ENCODE measurements around the gene COMMD2.

Gene COMMD2

DNA sequence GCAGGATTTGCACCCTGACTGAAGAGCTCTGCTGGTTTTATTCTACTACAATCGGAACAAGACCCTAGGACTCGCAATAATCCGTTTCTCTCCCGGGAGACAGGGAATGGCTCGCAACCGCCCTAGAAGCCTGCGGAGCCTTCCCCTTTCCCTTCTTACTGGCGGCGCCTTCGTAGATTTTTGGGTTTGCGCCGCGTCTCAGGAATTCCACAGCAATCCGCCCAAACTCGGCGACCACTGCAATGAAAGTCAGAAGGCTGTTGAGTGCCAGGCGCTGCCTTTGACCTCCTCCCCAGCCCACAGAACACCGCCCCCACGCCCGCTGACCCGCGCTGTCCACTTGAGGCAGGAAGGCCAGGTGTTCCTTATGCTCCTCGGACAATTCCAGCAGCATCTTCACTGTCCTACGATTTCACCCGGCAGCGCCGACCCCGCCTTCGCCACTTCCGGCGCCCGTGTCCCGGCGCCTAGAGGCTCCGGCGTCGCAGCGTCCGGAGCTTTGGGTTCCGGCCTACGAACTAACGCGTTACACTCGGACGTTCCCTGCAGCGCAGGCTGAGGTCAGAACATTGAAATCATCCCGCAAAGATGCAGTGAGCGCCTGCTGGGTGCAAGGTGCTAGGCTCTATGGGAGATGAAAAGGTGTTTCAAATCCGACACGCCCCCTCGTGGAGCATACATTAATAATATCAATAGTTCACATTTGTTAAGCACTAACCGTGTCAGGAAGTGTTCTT is at the start of gene COMMD2:
COMMD2 (minus strand) TSS at position 439 of the 737 bp plus-strand sequence; CDS start at position 394, 45 bp downstream.
- peak; percentile 91 for DNase-seq

DNA sequence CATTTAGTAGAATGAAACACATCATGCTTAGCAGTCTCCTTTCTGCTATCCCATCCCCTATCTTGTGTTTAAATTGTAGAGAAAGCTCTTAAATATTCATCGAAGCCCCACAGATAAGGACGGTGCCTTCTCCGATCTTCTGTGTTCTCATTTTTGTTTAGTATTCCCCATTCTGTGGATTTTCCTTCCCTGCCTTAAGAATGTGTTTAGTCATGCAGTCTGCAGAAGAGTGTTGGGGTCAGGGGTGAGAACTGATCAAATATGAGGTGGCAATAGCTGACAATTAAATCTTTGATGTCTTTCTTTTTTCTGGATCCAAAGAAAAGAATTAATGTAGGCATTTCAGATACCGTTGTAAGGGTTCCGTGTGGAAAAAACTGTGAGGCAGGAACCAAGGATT is 49.4 kb upstream of the COMMD2 start:
- no peak for DNase-seq

DNA sequence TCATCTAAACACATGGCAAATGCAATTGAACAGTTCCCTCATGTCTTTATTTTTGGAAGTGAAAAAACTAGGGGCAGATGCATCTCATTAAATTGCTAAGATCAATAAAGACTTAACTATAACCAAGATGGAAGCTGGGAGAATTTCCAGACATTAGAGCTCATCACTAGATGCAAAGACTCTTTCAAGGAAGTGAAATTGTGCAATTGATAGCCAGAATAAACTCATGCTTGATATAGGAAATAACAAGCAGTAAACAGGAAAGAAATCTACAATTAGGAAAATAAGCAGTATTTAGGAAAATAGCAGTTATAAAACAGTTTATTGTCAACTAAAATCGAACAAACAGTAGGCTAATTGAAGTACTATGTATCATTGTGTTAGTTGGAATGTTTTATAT is 48.9 kb upstream of the COMMD2 start:
- DNase-seq, result no peak

DNA sequence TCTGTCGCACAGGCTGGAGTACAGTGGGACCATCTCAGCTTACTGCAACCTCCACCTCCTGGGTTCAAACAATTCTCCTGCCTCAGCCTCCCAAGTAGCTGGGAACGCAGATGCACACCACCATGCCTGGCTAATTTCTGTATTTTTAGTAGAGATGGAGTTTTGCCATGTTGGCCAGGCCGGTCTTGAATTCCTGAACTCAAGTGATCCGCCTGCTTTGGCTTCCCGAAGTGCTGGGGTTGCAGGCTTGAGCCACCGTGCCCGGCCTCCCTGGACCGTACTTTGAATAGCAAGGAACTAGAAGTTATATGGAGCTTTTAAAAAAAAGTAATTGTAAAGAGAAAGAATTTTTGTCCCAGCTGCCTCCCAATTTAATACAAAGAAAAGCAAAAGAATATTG is 48.4 kb upstream of the COMMD2 start:
- no peak for DNase-seq

DNA sequence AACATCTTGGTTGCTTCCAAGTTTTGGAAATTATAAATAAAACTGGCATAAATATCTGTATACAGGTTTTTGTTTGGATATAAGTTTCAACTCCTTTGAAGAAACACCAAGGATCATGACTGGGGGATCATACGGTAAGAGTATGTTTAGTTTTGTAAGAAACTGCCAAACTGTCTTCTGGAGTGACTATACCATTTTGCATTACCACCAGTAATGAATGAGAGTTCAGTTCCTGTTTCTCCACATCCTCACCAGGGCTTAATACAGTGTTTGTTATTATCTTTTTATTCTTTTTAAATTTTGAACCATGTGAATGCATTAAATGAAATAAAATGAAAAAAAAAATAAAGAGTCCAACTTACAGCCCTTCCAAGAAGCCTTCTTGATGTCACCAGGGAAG is 43.7 kb upstream of the COMMD2 start:
- DNase-seq, result no peak

DNA sequence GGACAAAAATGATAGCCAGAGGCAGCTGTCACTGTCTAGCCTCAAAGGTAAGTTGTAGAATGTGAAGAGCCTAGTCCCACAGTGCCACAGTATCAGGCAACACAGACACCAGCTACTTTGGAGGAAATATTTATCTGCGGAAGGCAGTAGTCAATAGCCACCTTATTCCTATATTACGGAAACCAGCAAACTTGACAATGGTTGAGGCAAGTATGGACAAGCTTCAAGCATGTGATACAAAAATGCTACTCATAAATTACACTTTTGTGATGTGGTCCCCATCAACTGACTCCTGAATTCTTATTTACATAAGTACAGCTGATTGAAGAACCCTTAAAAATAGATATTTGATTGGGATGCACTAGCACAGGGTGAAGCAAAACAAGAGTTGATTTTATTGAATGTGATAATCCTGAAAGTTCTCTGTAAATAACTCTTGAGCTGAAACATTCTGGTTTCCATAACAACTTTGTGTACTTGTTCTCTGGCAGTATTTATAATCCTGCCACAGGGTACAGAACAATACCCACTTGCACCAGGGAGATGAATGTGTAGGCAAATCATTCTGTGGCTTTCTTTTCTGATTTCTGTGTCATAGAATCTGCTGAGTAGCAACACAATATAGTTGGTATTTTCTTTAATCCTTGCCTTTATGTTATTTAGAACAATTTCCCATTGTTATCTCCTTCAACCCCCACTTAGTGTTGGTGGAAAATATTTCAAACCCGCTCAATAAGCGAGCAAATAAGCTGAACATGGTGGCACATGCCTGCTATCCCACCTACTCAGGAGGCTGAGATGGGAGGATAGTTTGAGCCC is 40.4 kb upstream of the COMMD2 start, which contains the start of gene ANKUB1:
ANKUB1 (minus strand) TSS at position 103 of the 819 bp plus-strand sequence. CDS start 188 bp downstream, outside the sequence.
- no peak for DNase-seq

DNA sequence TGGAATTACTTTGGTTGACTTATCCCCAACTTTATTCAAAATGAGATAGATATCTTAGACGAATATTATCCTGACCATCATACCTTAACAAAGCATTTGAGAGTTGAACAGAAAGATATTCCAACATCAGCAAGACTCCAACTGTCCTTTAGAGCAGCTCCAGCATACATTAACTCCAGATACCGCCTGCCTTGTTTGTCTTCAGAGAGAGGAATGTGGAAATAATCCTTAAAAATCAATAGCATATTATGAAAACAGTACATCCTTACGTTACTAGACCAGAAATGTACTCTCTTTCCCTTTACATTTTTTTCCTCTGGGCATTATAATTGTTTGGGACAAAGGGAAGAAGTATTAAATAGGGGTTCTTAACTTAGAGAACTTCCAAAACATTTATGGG is 38.4 kb upstream of the COMMD2 start:
- DNase-seq, result no peak

DNA sequence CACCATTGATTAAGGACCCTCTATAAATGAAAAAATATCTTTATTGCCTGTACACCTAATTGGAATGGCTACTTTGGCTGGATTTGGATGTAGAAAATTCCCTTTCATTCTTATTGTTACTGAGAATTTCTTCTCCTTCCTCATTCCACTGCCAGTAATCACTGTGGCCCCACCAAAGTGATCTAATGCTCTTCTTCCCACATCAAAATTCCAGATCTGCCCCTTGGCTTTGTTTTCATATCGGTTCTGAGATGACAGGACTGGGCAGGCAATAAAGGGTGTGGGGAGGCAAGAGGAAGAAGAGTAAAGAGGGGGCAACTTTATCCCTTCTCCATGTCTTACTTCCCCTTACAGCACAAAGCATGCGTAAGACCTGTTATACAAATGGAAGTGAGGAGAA is 38.0 kb upstream of the COMMD2 start:
- DNase-seq, result no peak

DNA sequence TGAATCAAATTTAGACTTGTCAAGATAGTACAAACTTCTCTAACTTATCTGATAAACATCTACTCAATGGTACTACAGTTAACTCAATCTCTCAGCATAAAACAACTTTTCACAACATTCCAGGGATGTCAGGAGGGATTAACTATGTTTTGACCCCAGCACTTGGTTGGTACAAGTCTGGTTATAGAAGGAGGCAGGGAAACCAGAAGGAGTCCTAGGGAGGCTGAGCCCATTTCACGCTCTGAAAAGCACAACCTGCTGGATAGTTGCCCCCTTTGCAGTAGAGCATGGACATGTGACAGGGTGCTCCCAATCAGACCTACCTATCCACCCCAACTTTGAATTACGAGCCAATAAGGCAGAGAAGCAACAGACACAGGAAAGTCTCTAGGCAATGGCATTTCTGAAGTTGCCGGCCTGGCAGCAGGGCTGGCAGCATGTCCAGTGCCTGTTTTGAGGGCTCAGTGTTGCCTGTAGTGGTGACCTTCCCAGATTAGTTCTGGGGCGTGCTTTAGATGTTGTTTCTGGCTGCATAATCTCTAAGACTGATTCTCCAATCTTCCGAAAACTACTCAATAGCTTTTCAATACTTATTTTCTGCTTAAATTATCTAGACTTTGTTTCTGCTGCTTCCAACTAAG is 31.9 kb upstream of the COMMD2 start:
- no peak for DNase-seq

DNA sequence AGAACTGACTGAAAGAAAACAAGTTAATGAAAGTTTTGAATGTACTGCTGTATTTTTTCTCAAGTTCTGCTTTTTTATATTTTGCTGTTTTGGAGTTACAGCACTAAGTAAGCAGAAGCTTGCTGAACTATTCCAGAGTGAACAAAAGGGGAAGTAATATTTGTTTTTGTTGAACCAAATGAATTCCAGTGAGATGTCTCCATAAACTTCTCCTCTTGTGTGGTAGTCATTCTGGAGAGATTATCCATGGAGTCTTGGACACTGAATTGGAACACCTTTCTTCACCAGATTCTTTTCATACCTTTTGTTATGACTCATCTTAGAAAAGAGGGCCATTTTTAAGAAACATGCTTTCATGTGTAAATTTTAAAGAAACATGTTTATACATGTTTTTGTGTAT is 31.3 kb upstream of the COMMD2 start:
- no peak for DNase-seq

DNA sequence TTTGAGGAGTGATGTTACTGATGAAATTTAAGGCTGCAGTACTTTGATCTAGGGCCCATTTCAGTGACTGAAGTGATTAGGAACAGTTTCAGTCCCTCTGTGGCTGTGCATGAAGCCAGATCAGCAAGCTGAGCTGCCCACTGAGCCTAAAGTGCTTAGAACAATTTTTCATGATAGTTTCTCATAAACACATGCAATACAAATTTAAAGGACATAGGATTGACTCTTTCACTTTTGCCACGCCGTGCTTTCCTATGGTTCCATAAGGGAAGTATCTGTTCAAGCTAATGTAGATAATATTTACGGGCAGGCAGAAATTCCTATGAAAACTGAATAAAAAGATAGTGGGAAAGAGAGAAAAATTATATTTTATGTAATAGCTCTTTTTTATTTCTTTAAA is 29.5 kb upstream of the COMMD2 start:
- no peak for DNase-seq

DNA sequence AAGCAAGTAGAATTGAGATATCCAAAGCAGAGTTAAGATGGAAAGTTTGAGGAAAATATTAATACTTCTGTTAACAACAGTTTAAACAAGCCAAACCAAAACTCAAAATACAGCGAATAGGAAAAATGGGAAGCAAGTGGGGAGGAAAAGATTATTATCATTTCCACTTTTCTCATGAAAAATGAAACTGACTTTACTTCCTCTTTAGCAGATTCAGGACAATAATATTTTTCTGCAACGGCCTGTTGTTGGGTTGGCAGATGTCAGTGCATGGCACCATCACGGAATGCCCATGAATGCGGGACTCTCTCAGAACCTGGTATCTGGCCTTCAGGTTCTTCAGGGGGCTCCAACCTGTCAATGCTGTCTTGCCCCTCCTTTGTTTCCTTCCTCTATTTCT is 28.9 kb upstream of the COMMD2 start:
- DNase-seq, result no peak

DNA sequence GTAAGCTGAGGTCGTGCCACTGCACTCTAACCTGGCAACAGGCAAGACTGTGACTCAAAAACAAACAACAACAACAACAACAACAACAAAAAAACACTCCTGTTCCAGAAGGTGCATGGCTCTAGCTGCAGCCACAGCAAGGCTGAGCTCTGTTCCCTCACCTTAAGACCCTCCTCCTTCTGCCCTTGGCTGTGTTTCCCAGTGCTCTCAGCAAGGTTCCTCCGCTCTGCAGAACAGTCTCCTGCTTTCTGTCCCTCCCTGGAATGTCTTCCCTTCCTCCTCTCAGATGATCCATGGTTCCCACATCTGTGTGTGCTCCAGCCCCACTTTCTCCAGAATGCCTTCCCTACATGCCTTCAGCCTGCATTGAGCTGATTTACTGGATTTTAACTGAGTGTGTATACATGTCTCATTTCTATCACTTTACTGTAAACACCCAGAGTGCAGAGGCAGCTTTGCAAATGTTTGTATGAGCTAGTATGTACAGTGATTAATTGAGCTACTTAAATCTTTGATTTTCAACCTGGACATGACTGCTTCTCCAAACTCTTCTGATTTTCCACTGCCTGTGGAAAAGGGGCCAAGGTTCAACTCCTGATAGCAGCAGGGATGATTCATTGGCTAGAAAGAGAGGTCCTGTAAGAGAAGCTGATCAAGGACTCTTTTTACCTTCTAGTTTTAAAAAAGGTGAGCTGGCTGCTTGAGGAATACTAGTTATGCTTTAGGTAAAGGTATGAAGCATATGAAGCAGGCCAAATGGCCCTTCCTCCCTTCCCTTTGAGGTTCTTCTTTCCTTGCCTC is 25.3 kb upstream of the COMMD2 start:
- no peak for DNase-seq

DNA sequence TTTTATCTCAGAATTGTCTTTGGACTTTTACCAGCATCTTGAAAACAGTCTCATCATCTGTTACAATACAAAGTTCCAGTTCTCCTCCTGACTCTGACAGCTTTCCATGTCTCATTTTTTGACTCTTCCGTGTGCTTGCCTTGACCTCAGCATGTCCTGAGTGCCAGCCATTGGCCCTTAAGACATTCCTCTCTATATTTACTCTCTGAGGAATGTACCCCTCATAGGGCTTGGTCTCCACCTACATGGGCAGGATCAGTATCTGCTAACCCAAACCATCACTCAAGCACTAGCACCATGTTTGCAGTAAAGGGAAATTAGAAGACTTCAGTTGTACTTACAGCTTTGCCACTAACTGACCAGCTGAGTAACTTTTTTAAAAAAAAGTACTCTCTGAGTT is 23.9 kb upstream of the COMMD2 start:
- no peak for DNase-seq

DNA sequence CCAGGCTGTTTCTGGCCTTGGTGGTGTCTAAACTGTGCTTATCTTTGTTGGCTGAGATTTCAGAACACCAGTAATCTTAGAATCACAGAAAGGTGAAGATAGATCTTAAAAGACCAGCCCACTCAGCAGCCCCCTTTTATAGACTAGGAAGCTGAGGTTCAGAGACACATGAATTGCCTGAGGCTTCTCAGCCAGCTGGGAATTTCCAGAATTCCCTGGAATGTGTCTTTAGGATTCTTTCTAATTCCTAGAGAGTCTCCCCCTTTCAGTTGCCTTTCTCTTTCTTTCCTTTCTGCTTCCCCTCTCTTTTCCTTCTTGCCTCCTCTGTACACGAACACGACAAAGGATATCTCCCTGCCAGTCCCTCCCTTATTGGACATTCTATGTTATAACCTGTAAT is 20.6 kb upstream of the COMMD2 start:
- DNase-seq, result no peak

DNA sequence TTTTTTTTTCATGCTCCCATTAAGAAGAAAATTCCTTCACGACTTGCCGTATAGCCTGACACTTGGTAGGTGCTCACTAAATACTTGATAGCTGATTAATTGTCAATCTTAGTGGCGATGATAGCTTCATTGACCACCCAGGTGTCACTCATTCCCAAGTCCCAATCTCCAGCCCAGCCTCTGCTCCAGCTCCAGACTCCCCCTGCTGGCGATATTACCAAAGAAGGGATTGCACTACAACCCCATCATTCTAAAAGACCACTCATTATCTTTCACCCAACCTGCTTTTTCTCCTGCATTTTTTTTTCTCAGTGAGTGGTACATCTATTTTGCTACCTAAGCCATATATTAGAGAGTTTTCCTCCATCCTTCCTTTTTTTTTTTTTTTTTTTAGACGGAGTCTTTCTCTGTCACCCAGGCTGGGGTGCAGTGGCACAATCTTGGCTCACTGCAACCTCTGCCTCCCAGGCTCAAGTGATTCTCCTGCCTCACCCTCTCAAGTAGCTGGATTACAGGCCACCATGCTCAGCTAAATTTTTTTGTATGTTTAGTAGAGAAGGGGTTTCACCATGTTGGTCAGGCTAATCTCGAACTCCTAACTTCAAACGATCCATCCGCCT is 19.5 kb upstream of the COMMD2 start:
- peak; percentile 63 for DNase-seq

DNA sequence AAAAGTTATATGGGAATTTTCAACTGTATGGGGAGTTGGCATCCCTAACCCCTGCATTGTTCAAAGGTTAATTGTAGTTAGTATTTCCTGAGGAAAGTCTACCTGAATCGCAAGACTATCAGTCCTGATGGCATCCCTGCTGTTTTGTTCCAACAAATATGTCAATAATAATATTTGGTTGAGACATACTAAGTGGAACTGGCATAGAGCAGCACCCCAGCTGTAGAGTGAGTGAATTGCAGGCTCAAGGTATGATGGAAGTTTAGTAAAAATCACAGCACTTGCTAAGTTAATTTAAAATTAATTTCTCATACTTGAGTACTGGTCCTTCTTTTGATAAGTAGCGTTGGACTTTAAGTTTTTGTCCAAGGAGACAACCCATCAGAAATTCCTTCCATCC is 18.0 kb upstream of the COMMD2 start:
- DNase-seq, result no peak

DNA sequence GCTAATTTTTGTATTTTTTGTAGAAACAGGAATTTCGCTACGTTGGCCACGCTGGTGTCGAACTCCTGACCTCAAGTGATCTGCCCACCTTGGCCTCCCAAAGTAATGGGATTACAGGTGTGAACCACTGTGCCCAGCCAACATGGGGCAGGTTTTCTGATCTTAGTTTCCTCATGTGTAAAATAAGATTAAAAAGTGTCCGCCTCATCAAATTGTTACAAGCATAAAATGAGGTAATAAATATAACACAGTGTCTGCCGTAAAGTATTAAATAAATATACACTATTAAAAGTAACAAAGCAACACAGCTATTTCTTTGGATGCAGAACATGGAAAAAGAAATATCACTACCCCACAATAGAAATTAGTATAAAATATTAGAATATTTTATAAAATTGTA is 16.4 kb upstream of the COMMD2 start:
- DNase-seq, result no peak

DNA sequence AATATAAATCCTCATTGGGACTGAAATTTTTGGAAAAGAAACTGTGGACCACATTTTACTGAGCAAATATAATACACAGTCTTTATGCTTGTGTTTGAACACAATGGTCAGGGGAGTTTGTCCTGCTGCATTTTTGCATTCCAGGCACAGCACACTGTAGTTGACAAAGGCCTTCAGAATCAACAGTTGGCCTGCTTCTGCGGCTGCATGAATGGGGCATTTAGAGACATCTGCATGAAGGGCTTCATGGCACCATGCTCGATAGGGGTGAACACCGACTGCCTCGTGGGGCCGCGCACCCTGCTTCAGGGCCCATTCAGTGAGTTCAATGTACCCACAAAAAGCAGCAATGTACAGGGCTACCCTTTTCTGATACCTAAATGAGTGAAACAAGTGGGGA is 15.4 kb upstream of the COMMD2 start:
- DNase-seq, result no peak

DNA sequence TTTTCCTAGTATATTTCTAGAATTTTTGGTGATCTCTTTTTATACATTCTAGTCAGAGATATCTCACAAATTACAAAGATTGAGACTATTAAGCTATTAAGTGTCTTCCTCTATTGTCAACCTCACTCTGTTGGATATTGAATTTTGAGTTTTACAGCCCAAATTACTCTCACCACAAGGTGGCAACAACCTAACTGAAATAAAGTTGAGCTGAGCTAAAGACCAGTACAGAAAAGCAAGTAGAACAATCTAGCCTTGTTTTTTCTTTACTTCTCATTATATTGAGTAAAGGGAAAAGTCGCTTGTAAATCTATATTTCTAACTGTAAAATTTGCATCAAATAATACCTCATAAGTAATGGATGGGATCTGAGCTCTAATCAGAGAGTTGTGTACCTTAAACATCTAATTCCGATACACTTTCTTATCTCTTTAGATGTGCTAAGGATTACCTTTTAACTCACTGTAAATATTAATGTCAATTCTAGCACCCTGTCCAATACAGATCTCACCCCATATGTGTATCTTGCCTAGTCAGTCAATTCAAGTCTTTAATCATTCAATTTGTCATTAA is 13.6 kb upstream of the COMMD2 start:
- no peak for DNase-seq

DNA sequence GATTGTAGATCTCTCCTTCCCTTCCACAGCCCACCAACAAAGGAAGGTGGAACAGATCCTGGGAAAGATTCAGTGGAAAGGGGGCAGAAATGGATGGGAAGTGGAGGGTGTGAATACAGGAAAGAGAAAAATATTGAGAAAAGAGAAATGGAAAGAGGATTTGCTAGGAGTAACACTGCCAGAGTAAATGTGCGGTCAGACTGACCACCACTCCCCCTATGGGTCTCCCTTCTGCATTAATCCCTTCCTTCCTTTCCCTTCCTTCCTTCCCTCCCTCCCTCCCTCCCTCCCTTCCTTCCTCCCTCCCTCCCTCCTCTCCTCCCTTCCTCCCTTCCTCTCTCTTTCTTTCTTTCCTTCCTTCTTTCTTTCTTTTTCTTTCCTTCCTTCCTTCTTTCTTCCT is 12.0 kb upstream of the COMMD2 start:
- DNase-seq, result no peak

DNA sequence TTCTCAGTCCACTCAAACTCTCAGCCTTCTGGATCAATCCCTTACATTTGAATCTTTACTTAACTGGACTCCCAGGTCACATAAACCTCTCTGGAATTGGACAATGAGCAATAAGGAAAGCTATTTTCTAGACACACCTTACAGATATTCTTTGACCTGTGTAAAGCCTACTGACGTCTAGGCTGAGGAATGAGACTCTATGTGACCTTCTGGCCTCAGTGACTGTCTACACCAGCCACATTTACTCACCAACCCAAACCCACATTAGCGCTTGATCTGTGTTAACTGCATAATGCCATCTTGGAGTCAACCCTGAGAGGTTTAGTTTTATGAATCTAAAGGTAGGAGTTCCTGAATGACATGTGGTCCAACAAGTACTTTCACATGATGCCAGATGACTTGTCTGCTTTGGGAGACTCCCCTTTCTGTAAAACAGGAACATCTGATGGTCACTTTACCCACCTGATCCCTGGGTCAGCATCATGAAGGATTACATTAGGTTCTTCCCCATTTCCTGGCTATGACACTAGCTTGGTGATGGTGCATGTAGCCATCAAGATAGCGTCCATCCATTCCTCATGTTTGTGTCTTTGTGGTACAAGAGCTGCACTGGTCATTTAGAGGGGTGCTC is 11.4 kb upstream of the COMMD2 start:
- DNase-seq, result no peak
